GM19099 (cell line): Measurements from ENCODE around the gene LRMDA.

Experiments used
- POLR2A ChIP-seq: IDR thresholded peaks from 3 replicates; pipeline ENCODE4 v1.6.1; 2011; ENCODE audit warnings: low read depth; ENCODE audit not compliant: insufficient read length; ENCODE audit errors: extremely low read depth

The LRMDA gene

GRCh38 chr10:75553550-75553949, 122.1 kb downstream of the LRMDA start:
- TF ChIP-seq POLR2A: no peak

- no peak for TF ChIP-seq POLR2A
Measured at GRCh38 chr10:75555323-75555722, 123.9 kb downstream of the LRMDA start.

GRCh38 chr10:75556320-75556719, 124.9 kb downstream of the LRMDA start:
- no peak for TF ChIP-seq POLR2A

DNA sequence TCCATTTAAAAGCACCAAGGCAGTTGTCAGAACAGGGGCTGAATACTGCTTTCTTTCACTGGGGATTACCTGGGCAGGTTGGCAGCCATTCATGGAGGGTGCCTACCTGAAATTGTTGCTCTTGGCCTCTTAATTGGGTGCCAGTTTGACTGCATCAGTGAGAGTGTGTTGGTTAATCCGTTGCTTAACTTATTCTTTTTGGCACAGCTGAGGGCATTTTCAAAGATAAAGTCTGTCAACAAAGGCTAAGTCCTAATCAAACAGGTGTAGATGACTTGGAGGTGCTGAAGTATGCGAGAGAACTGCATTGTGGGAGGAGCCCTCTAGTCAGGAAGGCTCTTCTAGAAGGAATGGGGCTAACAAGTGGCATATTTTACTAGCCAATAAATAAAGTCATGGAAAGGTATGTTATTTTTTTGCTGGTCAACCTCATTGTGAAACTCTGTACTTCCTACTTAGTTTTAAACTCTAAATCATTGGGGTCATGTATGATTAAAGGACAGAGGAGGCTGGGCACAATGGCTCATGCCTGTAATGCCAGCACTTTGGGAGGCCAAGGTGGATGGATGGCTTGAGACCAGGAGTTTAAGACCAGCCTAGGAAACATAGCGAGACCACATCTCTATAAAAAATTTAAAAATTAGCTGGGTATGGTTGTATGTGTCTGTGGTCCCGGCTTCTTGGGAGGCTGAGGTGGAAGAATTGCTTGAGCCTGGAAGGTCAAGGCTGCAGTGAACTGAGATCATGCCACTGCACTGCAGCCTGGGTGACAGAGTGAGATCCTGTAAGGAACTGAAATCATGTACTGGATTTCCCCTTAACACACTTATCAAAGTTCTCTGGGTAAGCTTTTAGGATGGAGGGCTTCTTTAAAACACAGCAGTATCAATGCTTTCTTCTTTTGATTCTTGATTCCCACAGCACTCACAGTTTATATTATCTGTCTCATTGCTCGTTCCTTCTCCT, 134.1 kb downstream of the LRMDA start:
- TF ChIP-seq POLR2A: no peak

GRCh38 chr10:75568450-75569130, 137.2 kb downstream of the LRMDA start:
- TF ChIP-seq POLR2A: no peak

DNA sequence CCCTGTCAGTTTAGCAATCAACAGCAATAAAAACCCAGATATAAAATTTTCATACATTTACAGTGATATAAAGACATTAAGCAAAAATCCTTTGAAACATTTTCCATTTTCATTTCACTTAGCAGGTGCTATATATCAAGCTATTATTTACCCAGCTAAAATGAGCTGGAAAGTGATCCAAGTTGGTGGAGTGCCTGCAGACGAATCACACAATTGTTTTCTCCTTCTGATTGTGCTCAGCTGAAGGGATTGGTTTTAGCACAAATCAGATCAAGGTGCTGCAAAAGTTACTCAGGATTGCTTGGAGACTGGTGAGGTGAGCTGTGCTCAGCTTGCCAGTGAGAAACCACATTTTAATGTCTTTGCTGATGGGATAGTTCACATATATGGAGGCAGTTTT, 138.1 kb downstream of the LRMDA start:
- no peak for TF ChIP-seq POLR2A

DNA sequence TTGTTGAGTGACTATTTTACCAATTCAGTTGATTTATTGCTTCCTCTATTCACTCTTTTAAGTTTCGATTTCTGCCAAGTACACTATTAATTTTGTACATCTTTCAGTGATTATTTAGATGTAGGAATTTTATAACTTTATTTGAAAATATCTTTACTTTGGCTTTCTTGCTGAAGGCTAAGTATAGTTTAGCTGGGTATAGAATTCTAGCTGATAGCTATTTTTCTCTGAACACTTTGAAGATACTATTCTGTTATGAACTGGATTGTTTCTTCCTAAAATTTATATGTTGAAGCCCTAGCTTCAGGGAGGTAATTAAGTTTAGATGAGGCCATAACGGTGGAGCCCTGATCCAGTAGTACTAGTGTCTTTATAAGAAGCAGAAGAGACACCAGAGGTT, 141.1 kb downstream of the LRMDA start:
- TF ChIP-seq POLR2A: no peak

DNA sequence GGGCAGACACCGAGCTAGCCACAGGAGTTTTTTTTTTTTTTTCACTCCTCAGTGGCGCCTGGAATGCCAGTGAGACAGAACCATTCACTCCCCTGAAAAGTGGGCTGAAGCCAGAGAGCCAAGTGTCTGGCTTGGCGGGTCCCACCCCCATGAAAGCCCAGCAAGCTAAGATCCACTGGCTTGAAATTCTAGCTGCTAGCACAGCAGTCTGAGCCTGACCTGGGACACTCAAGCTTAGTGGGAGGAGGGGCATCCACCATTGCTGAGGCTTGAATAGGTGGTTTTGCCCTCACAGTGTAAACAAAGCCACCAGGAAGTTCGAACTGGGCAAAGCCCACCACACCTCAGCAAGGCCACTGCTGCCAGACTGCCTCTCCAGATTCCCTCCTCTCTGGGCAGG, 144.5 kb downstream of the LRMDA start:
- TF ChIP-seq POLR2A: no peak

- no peak for TF ChIP-seq POLR2A
Measured at GRCh38 chr10:75582102-75582501, 150.7 kb downstream of the LRMDA start.

GRCh38 chr10:75585294-75585693, 153.9 kb downstream of the LRMDA start:
- TF ChIP-seq POLR2A: no peak

GRCh38 chr10:75586814-75587213, 155.4 kb downstream of the LRMDA start:
- no peak for TF ChIP-seq POLR2A

GRCh38 chr10:75588031-75588430, 156.6 kb downstream of the LRMDA start:
- no peak for TF ChIP-seq POLR2A

DNA sequence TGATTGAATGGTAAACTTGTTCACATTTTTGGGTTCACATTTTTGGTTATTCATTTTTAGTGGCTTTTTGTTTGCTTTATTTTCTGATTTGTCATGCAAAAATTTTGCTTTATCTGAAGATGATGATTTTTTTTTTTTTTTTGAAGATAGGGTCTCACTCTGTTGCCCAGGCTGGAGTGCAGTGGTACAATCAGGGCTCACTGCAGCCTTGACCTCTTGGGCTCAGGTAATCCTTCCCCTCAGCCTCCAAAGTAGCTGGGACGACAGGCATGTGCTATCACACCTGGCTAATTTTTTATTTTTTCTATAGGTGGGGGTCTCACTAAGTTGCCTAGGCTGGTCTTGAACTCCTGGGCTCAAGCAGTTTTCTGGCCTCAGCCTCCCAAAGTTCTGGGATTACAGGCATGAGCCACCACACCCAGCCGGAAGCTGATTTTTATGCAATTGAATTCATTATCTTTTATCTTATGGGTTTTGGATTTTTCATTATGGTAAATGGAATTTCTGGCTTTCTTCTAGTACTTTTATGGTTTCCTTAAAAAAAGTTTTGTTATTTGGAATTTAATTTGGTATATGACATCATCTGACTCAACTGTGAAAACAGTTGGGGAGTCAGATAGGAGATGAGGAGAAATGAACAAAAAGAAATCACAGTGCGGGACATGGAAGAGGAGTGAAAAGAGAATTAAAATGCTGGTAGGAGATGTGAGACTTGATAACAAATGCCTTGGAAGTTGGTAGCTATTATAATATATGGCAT, 158.7 kb downstream of the LRMDA start:
- no peak for TF ChIP-seq POLR2A

DNA sequence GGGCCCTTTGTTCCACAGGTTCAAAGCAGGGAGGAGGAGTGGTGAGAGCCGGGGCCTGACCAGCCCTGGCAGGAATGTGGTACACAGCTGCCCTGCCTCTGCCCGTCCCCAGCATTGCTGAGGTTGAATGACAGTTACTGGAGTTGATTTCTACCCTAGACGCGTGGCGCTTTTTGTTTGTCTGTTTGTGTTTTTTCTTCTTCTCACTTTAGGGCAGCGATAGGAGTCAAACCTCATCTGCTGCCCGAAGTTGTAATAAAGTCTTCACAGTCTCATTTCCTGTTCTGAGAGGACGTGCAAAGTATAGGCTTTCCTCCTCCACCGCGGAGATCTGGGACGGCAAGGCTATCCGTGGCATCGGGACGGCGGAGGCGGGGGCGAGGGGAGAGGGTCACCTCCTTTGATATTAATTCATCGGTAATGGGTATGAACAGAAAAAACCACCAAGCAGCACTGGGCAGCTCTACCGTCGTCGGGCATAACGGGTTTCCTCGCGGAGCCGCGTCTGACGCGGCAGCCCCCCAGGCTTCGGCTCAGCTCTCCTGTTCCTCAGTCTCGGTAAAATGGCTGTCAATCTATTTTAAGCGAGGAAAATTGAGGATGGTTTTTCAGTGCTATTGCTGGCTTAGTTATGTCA, 160.8 kb downstream of the LRMDA start:
- TF ChIP-seq POLR2A: no peak
